ENCODE measurements around the gene SCUBE3. TPM values are rescaled to one million over a fixed set of nuclear protein-coding genes. Genes with fewer than 3 reads are reported as not detected.

Gene SCUBE3
- total and polyA plus RNA-seq, 2 experiments from 2014 or later = 0.39 to 1.1 TPM

GRCh38 chr6:35178012-35178411, 35.7 kb upstream of the SCUBE3 start (continued):
- TF ChIP-seq CTCF (conservative IDR thresholded peaks at IDR 0.05; ENCODE audit: low read depth in 2 of 2) (no peak), ZNF462 (CRISPR knock-in tag; IDR thresholded peaks at IDR 0.05) (no peak), ETS1 (IDR thresholded peaks at IDR 0.05) (no peak)

- TF ChIP-seq CTCF (conservative IDR thresholded peaks at IDR 0.05; ENCODE audit: low read depth in 2 of 2) (peak; percentile 42 to 70; a peak in 3 of 4 replicates), ETS1 (IDR thresholded peaks at IDR 0.05) (no peak), REST (IDR thresholded peaks at IDR 0.05; ENCODE audit: unreplicated experiment) (no peak)
- Mint-ChIP-seq H3K4me3 (no peak overlapping the region), H3K36me3 (ENCODE audit: low read depth) (no peaks in the 10 kb centered on the region), H3K4me1 (peaks cover 13% of the 10 kb centered on the region), H3K27me3 (ENCODE audit: insufficient read depth, low read depth, poor library complexity) (peaks cover 6% of the 10 kb centered on the region), H3K27ac (no peak overlapping the region), H3K9me3 (no peaks in the 10 kb centered on the region)
- Histone ChIP-seq H3K4me2 (no peak overlapping the region), H3F3A (replicated peaks; ENCODE audit: low read depth) (peaks cover 8% of the 10 kb centered on the region; the same call in 1 of the 2 replicates), H3K9me2 (ENCODE audit: insufficient read depth) (no peaks in the 10 kb centered on the region), H3K4me3 (no peak overlapping the region), H3K79me2 (replicated peaks; ENCODE audit: insufficient read depth) (no peaks in the 10 kb centered on the region), H3K4me1 (ENCODE audit: insufficient read depth) (no peaks in the 10 kb centered on the region; the same call in 1 of the 2 replicates), H2AFZ (no peak overlapping the region), H3K36me3 (ENCODE audit: insufficient read depth) (no peaks in the 10 kb centered on the region), H4K20me1 (replicated peaks; ENCODE audit: insufficient read depth) (no peaks in the 10 kb centered on the region; the same call in 1 of the 2 replicates), H3K27ac (ENCODE audit: low read depth) (no peak overlapping the region), H3K27me3 (ENCODE audit: insufficient read depth) (peaks cover 27% of the 10 kb centered on the region)
- ATAC-seq = peak; percentile 73
- DNase-seq (ENCODE audit: low spot score) = peak; percentile 66
These were observed 34.6 kb upstream of the SCUBE3 start for GRCh38 chr6:35178932-35179832.

All from GM23338 (cell line).